Measurements from ENCODE around the gene TACR2. TPM values are rescaled to one million over a fixed set of nuclear protein-coding genes. Genes with fewer than 3 reads are reported as not detected.

Gene TACR2
- total RNA-seq, 2 donors from 2014 or later, result not detected

- Mint-ChIP-seq H3K27me3 (peaks cover 7 to 13% of the 10 kb centered on the region in 2 donors), H3K27ac (no peak overlapping the region), H3K4me1 (ENCODE audit: low read depth in 2 of 2) (peaks cover 7 to 8% of the 10 kb centered on the region in 2 donors), H3K4me3 (no peak overlapping the region), H3K9me3 (no peaks in the 10 kb centered on the region), H3K36me3 (no peaks in the 10 kb centered on the region)
- DNase-seq (ENCODE audit: low spot score) (no peak), ATAC-seq (no peak)
Observed at GRCh38 chr10:69421611-69422308, 5.0 kb upstream of the TACR2 start.

- H3K27ac Mint-ChIP-seq, result no peak overlapping the region
Observed at GRCh38 chr10:69419744-69420126, 3.0 kb upstream of the TACR2 start.

GRCh38 chr10:69419096-69419743, 2.5 kb upstream of the TACR2 start:
- DNase-seq (ENCODE audit: low spot score), result no peak
- H3K27ac Mint-ChIP-seq, result no peak overlapping the region
- H3K36me3 Mint-ChIP-seq, result no peaks in the 10 kb centered on the region
- no peaks in the 10 kb centered on the region for H3K9me3 Mint-ChIP-seq
- peaks cover 4 to 5% of the 10 kb centered on the region in 2 donors for H3K4me1 Mint-ChIP-seq (ENCODE audit: low read depth in 2 of 2)
- peaks cover 6 to 10% of the 10 kb centered on the region in 2 donors for H3K27me3 Mint-ChIP-seq
- no peak for ATAC-seq
- no peak overlapping the region for H3K4me3 Mint-ChIP-seq

More at GRCh38 chr10:69419744-69420126, 3.0 kb upstream of the TACR2 start:
- H3K9me3 Mint-ChIP-seq, result no peaks in the 10 kb centered on the region
- H3K27me3 Mint-ChIP-seq, result peaks cover 7 to 10% of the 10 kb centered on the region in 2 donors
- peaks cover 5 to 7% of the 10 kb centered on the region in 2 donors for H3K4me1 Mint-ChIP-seq (ENCODE audit: low read depth in 2 of 2)
- ATAC-seq (no peak), DNase-seq (ENCODE audit: low spot score) (no peak)
- no peaks in the 10 kb centered on the region for H3K36me3 Mint-ChIP-seq
- no peak overlapping the region for H3K4me3 Mint-ChIP-seq

- ATAC-seq, result no peak
- H3K9me3 Mint-ChIP-seq, result no peaks in the 10 kb centered on the region
- H3K4me1 Mint-ChIP-seq (ENCODE audit: low read depth in 2 of 2), result no peaks in the 10 kb centered on the region
- H3K36me3 Mint-ChIP-seq, result no peaks in the 10 kb centered on the region
- no peak for DNase-seq (ENCODE audit: low spot score)
- H3K4me3 Mint-ChIP-seq, result no peak overlapping the region
- peaks cover 0 to 10% of the 10 kb centered on the region in 2 donors for H3K27me3 Mint-ChIP-seq
- no peak overlapping the region for H3K27ac Mint-ChIP-seq
Observed at GRCh38 chr10:69418052-69418752, 1.5 kb upstream of the TACR2 start.

GRCh38 chr10:69417542-69417941, 824 bp upstream of the TACR2 start:
- Mint-ChIP-seq H3K36me3 (no peaks in the 10 kb centered on the region), H3K4me3 (no peak overlapping the region), H3K9me3 (no peaks in the 10 kb centered on the region), H3K4me1 (ENCODE audit: low read depth in 2 of 2) (no peaks in the 10 kb centered on the region), H3K27me3 (peaks cover 0 to 7% of the 10 kb centered on the region in 2 donors), H3K27ac (no peak overlapping the region)
- DNase-seq (ENCODE audit: low spot score) (no peak), ATAC-seq (no peak)

- ATAC-seq (no peak), DNase-seq (ENCODE audit: low spot score) (no peak)
- H3K36me3 Mint-ChIP-seq, result no peaks in the 10 kb centered on the region
- no peaks in the 10 kb centered on the region for H3K9me3 Mint-ChIP-seq
- no peaks in the 10 kb centered on the region for H3K27me3 Mint-ChIP-seq
- H3K27ac Mint-ChIP-seq, result no peak overlapping the region
- H3K4me3 Mint-ChIP-seq, result no peak overlapping the region
- no peaks in the 10 kb centered on the region for H3K4me1 Mint-ChIP-seq (ENCODE audit: low read depth in 2 of 2)
Observed at GRCh38 chr10:69415951-69416350, 767 bp downstream of the TACR2 start.

GRCh38 chr10:69415049-69415448, 1.7 kb downstream of the TACR2 start:
- H3K36me3 Mint-ChIP-seq, result no peaks in the 10 kb centered on the region
- no peak overlapping the region for H3K4me3 Mint-ChIP-seq
- no peaks in the 10 kb centered on the region for H3K27me3 Mint-ChIP-seq
- no peaks in the 10 kb centered on the region for H3K9me3 Mint-ChIP-seq
- DNase-seq (ENCODE audit: low spot score) (peak; percentile 22), ATAC-seq (no peak)
- H3K27ac Mint-ChIP-seq, result no peak overlapping the region
- H3K4me1 Mint-ChIP-seq (ENCODE audit: low read depth in 2 of 2), result peaks cover 0 to 4% of the 10 kb centered on the region in 2 donors

- H3K4me1 Mint-ChIP-seq (ENCODE audit: low read depth in 2 of 2), result peaks cover 0 to 4% of the 10 kb centered on the region in 2 donors
- no peaks in the 10 kb centered on the region for H3K27me3 Mint-ChIP-seq
Observed at GRCh38 chr10:69414036-69415018, 2.4 kb downstream of the TACR2 start.

GRCh38 chr10:69413221-69413865, 3.4 kb downstream of the TACR2 start:
- H3K9me3 Mint-ChIP-seq, result no peaks in the 10 kb centered on the region
- no peak overlapping the region for H3K4me3 Mint-ChIP-seq
- DNase-seq (ENCODE audit: low spot score) (peak; percentile 59), ATAC-seq (no peak)
- no peaks in the 10 kb centered on the region for H3K27me3 Mint-ChIP-seq
- no peaks in the 10 kb centered on the region for H3K36me3 Mint-ChIP-seq
- peaks cover 0 to 8% of the 10 kb centered on the region in 2 donors for H3K4me1 Mint-ChIP-seq (ENCODE audit: low read depth in 2 of 2)
- no peak overlapping the region for H3K27ac Mint-ChIP-seq

More at GRCh38 chr10:69414036-69415018, 2.4 kb downstream of the TACR2 start:
- ATAC-seq, result no peak
- Mint-ChIP-seq H3K9me3 (no peaks in the 10 kb centered on the region), H3K4me3 (no peak overlapping the region), H3K27ac (no peak overlapping the region), H3K36me3 (no peaks in the 10 kb centered on the region)
- peak; percentile 56 for DNase-seq (ENCODE audit: low spot score)

- no peaks in the 10 kb centered on the region for H3K36me3 Mint-ChIP-seq
- no peak for ATAC-seq
- no peak overlapping the region for H3K4me3 Mint-ChIP-seq
- H3K27ac Mint-ChIP-seq, result no peak overlapping the region
- H3K27me3 Mint-ChIP-seq, result no peaks in the 10 kb centered on the region
- peaks cover 6 to 14% of the 10 kb centered on the region in 2 donors for H3K4me1 Mint-ChIP-seq (ENCODE audit: low read depth in 2 of 2)
- DNase-seq (ENCODE audit: low spot score), result peak; percentile 57
- H3K9me3 Mint-ChIP-seq, result no peaks in the 10 kb centered on the region
Observed at GRCh38 chr10:69412232-69412790, 4.4 kb downstream of the TACR2 start.

GRCh38 chr10:69411476-69411875, 5.2 kb downstream of the TACR2 start:
- Mint-ChIP-seq H3K27me3 (no peaks in the 10 kb centered on the region), H3K9me3 (no peaks in the 10 kb centered on the region), H3K4me3 (no peak overlapping the region), H3K36me3 (no peaks in the 10 kb centered on the region), H3K27ac (no peak overlapping the region), H3K4me1 (ENCODE audit: low read depth in 2 of 2) (peaks cover 6 to 14% of the 10 kb centered on the region in 2 donors)
- DNase-seq (ENCODE audit: low spot score) (peak; percentile 35), ATAC-seq (no peak)

- Mint-ChIP-seq H3K27ac (no peak overlapping the region), H3K4me1 (ENCODE audit: low read depth in 2 of 2) (peaks cover 6 to 14% of the 10 kb centered on the region in 2 donors), H3K27me3 (no peaks in the 10 kb centered on the region)
Observed at GRCh38 chr10:69410487-69410886, 6.2 kb downstream of the TACR2 start.

More at GRCh38 chr10:69410487-69410886, 6.2 kb downstream of the TACR2 start:
- ATAC-seq (no peak), DNase-seq (ENCODE audit: low spot score) (peak; percentile 15)
- no peaks in the 10 kb centered on the region for H3K9me3 Mint-ChIP-seq
- H3K36me3 Mint-ChIP-seq, result no peaks in the 10 kb centered on the region
- no peak overlapping the region for H3K4me3 Mint-ChIP-seq

Measured in natural killer cell treated with Interleukin-12 subunit alpha and Interleukin-12 subunit beta and Interleukin-15 and Interleukin-18, amount 100 ng/mL, for 72 hours (primary cell).